Posterior vena cava (tissue), 2 donors: ENCODE data around the gene CCDC146. TPM values are rescaled to one million over a fixed set of nuclear protein-coding genes. Genes with fewer than 3 reads are reported as not detected.
"Not testable (repeated sequence)": the region's sequence is repeated elsewhere in the genome, so short reads cannot be mapped to it uniquely, and the experiment has no call there.

ENCODE experiments used
- DNase-seq: peaks from one replicate; pipeline ENCODE4 v3.0.0-alpha.2; 2020; ENCODE audit warnings: low spot score
- intact Hi-C, 2 donors: fragments of 100-400 bp; cut with DNase I; formaldehyde crosslinking; loops; one replicate each; pipeline versions ENCODE4 v1.14.1 to v1.14.2; 2022 to 2023
- total RNA-seq, 2 donors: library from RNA; stranded (reverse); fragmentation: NEBNext Ultra II Directional; extraction: Animal tissue kit (Norgen Biotek cat#: 25700); gene quantifications; one replicate each; pipeline ENCODE4 v1.2.1, GENCODE V29; 2021
- donor health status: DM: yes; HTN: yes; CAD: no.
- donor health status: DM: yes; HTN: yes; CAD: no.

The CCDC146 gene
- total RNA-seq, 2 donors from 2014 or later: 12.7 to 12.9 TPM

DNA sequence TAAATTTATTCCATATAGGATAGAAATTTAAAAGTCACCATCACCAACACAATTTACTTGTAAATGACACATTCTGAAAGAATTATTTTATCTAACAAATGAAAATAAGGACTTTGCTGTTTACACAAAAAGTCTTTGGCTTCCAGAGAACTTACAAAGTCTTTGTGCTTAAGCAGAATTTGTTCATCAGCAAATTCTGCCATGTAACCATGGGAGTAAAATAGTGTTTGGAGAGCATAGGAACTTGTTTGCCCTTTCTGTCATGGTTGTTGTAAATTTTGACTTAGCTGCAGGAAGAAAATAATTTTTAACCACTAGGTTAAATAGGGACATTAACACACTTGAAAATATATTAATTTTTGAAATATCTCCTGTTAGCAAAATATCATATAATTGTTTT lies 62.0 kb downstream of the CCDC146 start:
- intact Hi-C loops: no loop called here
- DNase-seq: no peak

GRCh38 chr7:77184990-77185389 lies 62.6 kb downstream of the CCDC146 start:
- no peak for DNase-seq
- intact Hi-C loops: no loop called here

- intact Hi-C loops: no loop called here
- no peak for DNase-seq
Measured at GRCh38 chr7:77185866-77186265, 63.5 kb downstream of the CCDC146 start.

GRCh38 chr7:77188731-77189437 lies 66.5 kb downstream of the CCDC146 start:
- intact Hi-C loops: no loop called here
- no peak for DNase-seq

GRCh38 chr7:77197141-77197540 lies 74.7 kb downstream of the CCDC146 start:
- DNase-seq: no peak
- intact Hi-C loops: no loop called here

DNA sequence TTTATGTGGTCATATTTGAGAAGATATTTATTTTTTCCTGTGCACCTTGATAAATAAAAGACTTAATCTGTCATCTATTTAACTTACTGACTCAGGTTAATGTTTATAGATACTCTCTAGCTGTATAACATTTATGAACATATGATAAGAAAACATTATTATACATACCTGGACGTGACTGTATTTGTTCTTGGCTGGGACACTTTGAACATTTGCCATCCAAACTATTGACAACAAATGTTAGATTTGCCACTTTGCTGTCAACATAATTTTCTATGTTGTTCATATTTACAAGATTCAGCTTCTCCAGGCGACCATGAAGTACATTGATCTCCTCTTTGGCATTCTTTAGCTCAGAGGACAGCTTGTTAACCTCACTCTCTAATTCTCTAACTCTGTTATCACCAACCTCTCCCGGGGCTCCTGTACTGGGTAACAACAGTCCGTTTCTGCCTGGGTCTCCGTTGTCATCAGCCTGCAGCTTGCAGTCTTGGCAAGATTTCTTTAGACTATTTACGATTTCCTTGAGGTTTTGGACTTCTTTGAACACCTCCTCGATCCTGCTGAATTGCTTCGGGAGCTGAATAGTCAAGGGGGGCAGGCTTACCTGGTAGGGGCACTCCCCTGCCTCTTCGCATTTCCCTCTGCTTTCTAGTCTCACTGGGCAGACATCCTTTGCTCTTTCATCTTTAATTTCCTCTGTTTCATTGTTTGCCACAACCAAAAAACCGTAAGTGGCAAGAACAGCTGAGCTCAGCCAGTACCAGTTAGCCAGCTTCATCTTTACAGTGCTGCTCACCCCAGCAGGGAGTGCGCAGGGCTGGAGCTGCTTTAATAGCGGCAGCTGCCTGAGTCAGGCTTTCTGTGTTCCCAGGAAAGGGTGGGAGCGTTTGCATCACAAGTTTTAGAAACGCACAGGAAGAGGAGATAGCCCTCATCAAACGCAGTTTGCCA lies 76.9 kb downstream of the CCDC146 start, which contains the start of gene FGL2:
Gene FGL2 (minus strand): TSS at position 807 of the 954 bp plus-strand sequence. CDS start 26 bp downstream, at position 781.
- intact Hi-C loops: no loop called here
- peak; percentile 90 for DNase-seq

DNA sequence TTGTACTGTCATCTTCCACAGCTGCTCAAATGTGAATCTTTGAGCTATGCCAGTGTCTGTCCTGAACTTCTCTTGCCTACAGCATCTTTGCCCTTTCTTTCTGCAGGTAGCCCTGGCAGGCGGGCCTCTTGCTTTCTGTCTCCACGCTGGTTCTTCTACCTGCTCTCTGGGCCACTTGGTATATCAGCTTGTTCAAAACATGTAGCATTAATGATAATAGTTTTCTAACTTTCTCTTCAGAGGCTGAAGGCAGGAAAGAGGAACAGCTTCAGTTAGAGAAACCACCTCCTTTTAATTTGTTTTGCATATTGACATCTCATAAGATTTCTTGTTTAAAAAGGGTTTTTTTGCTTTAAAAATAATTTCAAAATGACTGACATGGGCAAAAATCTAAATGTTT lies 78.1 kb downstream of the CCDC146 start:
- DNase-seq: no peak
- intact Hi-C loops: no loop called here

- DNase-seq: no peak
- intact Hi-C loops: no loop called here
Measured at GRCh38 chr7:77202481-77202976, 80.1 kb downstream of the CCDC146 start.

DNA sequence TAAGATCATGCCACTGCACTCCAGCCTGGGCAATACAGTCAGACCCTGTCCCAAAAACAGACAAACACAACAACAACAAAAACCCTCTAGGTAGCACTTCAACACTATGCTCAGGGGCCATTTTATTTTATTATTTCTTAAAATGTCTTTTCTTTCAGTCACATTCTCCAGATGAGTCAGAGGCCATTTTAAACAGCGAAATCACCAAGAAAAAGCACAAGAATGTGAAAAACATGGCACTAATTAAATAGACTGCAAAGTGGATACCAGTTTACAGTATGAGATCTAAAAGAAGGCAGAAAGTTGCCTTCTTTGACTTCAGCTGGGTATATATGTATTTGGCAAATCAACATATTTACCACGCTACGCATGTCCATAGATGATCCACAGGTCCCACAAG lies 83.3 kb downstream of the CCDC146 start:
- DNase-seq: no peak
- intact Hi-C loops: no loop called here

GRCh38 chr7:77208416-77208815 lies 86.0 kb downstream of the CCDC146 start:
- intact Hi-C loops: no loop called here
- DNase-seq: no peak

- intact Hi-C loops: no loop called here
- DNase-seq: no peak
Measured at GRCh38 chr7:77209479-77210139, 87.2 kb downstream of the CCDC146 start.

DNA sequence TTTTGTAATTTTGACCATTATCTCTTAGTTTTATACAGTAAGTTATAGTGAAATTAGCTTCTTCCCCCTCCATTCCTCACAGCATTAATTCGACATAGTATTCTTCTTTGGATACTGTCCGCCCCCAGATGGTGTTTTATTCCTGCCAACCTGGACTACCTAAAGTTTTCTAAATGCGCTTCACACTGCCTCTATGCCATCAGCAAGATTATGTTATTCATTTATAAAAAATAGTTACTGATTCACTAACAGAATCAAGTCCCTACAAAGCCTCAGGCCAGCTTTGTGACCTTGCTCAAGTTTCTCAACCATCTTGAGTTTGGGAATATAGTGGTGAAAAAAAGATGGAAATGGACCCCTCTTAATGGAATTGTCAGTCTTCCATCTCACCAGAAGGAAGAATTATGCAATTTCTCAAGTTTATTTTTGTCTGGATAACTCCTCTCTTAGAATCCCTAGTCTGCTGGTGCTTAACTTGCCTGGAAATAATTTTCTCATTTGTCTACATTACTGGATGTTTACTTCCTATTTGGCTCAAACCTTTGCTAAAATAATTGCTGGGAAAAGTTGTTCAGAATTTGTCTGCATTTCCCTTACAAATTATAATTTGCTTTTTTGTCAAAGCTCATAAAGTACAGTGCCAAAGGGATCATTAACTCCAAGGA lies 93.9 kb downstream of the CCDC146 start:
- intact Hi-C loops: no loop called here
- no peak for DNase-seq

- DNase-seq: no peak
- intact Hi-C loops: no loop called here
Measured at GRCh38 chr7:77217474-77218185, 95.2 kb downstream of the CCDC146 start.

- DNase-seq, intact Hi-C loops: not testable (repeated sequence)
Measured at GRCh38 chr7:77219701-77220331, 97.4 kb downstream of the CCDC146 start.

GRCh38 chr7:77222065-77222464 lies 99.7 kb downstream of the CCDC146 start:
- DNase-seq: no peak
- intact Hi-C loops: no loop called here

- intact Hi-C loops: no loop called here
- no peak for DNase-seq
Measured at GRCh38 chr7:77222819-77223218, 100.4 kb downstream of the CCDC146 start.

DNA sequence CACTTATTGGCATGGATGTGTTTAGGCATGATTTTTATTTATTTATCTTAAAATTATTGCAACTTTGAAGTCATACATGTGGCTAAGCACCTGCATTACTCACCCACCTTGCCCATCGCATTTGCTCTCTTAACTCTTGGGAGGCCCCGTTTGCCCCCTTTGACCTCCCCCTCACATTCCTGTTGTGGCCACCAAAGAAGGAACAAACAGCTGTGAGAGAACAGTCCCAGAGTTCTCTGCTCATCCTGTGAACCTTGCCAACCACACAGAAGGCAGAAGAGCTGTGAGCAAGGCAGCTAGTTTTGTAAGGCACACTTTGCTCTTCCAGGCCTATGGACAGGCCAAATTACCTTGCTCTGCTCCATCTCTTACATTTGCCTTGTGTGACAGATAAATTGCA lies 100.8 kb downstream of the CCDC146 start:
- no peak for DNase-seq
- intact Hi-C loops: no loop called here

- intact Hi-C loops: no loop called here
Measured at GRCh38 chr7:77226357-77226839, 104.0 kb downstream of the CCDC146 start.

More at GRCh38 chr7:77226357-77226839, 104.0 kb downstream of the CCDC146 start:
- no peak for DNase-seq
